Activated T-cell treated with anti-CD3 and anti-CD28 coated beads for 48 hours (primary cell): ENCODE results near the gene PNKP.

ENCODE experiments used
- DNase-seq: peaks from one replicate; pipeline ENCODE4 v3.0.0-alpha.2; 2020; ENCODE audit warnings: low read depth

PNKP gene

GRCh38 chr19:49860336-49861102, 6.9 kb downstream of the PNKP start:
- DNase-seq, result no peak

- DNase-seq, result no peak
Observed at GRCh38 chr19:49859682-49860335, 7.6 kb downstream of the PNKP start.

- no peak for DNase-seq
Observed at GRCh38 chr19:49858088-49858985, 9.0 kb downstream of the PNKP start.

GRCh38 chr19:49857838-49858087, 9.6 kb downstream of the PNKP start:
- DNase-seq, result no peak

GRCh38 chr19:49857061-49857837, 10.1 kb downstream of the PNKP start:
- no peak for DNase-seq

- DNase-seq, result no peak
Observed at GRCh38 chr19:49856574-49857021, 10.8 kb downstream of the PNKP start.

GRCh38 chr19:49855676-49856573, 11.5 kb downstream of the PNKP start:
- no peak for DNase-seq

GRCh38 chr19:49855277-49855675, 12.1 kb downstream of the PNKP start:
- no peak for DNase-seq

GRCh38 chr19:49854378-49855263, 12.8 kb downstream of the PNKP start:
- DNase-seq, result no peak

GRCh38 chr19:49853852-49854377, 13.5 kb downstream of the PNKP start:
- no peak for DNase-seq

- no peak for DNase-seq
Observed at GRCh38 chr19:49852631-49853126, 14.7 kb downstream of the PNKP start.

- DNase-seq, result no peak
Observed at GRCh38 chr19:49851456-49852259, 15.7 kb downstream of the PNKP start.

DNA sequence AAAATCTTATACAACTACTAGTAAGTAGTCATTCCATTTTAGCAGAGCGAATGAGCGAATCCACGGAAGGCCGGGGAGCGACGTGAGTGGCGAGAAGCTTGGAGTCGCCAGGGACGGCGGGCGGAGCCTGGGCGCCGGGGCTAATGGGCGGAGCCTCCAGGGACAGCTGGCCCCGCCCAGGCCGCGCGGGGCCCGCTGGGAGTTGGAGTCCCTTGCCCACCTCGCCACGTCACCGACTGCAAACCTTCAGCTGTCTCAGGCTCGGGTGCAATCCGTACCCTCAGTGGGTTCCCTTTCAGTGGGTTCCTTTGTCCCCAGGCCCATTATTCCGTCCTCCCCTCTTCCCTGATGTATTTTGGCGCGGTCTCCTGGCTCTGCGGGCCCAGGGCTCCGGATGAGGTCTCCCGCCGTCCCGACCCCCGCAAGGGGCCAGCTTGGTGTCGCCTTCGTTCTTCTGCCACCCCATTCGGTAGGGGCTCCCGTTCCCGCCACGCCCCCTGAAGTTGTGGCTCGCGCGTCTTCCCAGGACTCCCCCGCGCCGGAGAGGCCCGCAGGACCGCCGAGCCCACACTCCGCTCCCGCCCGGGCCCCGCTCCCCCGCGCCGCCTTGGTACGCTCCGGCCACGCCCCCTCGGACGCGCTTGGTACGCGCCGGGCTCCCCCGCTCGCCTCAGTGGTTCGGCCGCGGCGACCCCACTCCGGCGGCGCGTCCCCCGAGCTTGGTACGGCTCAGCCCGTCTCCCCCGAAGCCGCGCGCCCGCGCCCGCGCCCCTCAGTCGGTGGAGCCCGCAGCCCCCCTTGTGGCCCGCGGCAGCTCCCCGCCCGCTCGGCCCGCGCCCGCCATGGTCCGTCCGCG, 16.7 kb downstream of the PNKP start, which contains the start of gene PTOV1:
TSS of gene PTOV1 (plus strand) at position 673 of the 856 bp plus-strand sequence.
- DNase-seq, result peak; percentile 90

DNA sequence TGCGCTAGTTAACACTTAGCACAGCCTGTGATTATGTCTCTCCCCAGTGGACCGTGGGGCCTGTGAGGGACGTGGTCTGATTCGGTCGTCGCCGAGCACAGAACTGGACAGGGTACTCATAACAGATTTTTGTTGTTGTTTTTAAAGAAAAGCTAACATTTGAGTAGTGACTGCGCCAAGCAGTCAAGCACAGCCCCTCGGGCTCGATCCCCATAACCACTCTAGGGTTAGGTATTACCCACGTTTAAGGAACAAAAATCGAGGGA, 17.2 kb downstream of the PNKP start:
- no peak for DNase-seq

GRCh38 chr19:49849433-49850220, 17.7 kb downstream of the PNKP start:
- no peak for DNase-seq

- DNase-seq, result no peak
Observed at GRCh38 chr19:49848938-49849337, 18.4 kb downstream of the PNKP start.
